ENCODE results near the gene SLC22A6. TPM values are rescaled to one million over a fixed set of nuclear protein-coding genes. Genes with fewer than 3 reads are reported as not detected.

Gene SLC22A6
- total RNA-seq, 1 experiment from 2014 or later: not detected

DNA sequence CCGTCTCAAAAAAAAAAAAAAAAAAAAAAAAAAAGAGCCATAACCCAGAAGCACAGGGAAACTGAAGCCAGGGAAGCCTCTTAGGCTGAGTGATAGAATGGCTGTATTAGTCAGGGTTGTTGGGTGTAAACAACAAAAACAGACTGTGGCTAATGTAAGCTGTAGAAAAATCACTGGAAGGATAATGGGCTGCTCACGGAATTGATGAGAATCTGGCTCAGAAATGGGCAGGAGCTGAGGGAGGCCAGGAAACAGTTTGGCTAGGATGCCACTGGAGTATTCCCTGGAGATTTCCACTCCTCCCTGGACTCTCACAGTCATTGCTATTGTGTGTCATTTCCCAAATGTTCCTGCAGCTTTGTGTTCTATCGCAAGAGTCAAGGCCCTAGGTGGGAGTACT lies 22.4 kb downstream of the SLC22A6 start:
- Histone ChIP-seq H3K79me2 (ENCODE audit: low read depth) (no peaks in the 10 kb centered on the region), H3K4me2 (no peak overlapping the region), H3K4me3 (no peak overlapping the region), H3K27ac (no peak overlapping the region), H3F3A (ENCODE audit: insufficient read depth, low read depth) (no peaks in the 10 kb centered on the region), H3K27me3 (ENCODE audit: insufficient read depth, low read depth) (peaks cover 66% of the 10 kb centered on the region), H2AFZ (no peak overlapping the region), H3K36me3 (ENCODE audit: low read depth) (no peaks in the 10 kb centered on the region), H3K9me3 (ENCODE audit: insufficient read depth, low read depth) (peaks cover 7% of the 10 kb centered on the region; the same call in 1 of the 2 replicates), H3K9me2 (ENCODE audit: insufficient read depth) (no peaks in the 10 kb centered on the region), H4K20me1 (ENCODE audit: insufficient read depth) (no peaks in the 10 kb centered on the region; the same call in 1 of the 2 replicates), H3K4me1 (replicated peaks; ENCODE audit: insufficient read depth) (no peaks in the 10 kb centered on the region)
- CTCF ChIA-PET: interaction anchor here (0.5 to 0.6 kb wide), 3 partner anchors 21 to 959 kb away, joined by 4 to 5 read pairs (median 4); no protein-coding TSS in a partner anchor
- intact Hi-C loops (cut with micrococcal nuclease; ENCODE audit: unreplicated experiment): no loop called here
- POLR2A ChIA-PET (ENCODE audit: unreplicated experiment): no interaction called here
- no TSS peak for BruUV-seq (replicated peaks)
- TF ChIP-seq EZH2 (IDR thresholded peaks at IDR 0.05; ENCODE audit: low read depth): no peak
- TF ChIP-seq, protein P1, sequence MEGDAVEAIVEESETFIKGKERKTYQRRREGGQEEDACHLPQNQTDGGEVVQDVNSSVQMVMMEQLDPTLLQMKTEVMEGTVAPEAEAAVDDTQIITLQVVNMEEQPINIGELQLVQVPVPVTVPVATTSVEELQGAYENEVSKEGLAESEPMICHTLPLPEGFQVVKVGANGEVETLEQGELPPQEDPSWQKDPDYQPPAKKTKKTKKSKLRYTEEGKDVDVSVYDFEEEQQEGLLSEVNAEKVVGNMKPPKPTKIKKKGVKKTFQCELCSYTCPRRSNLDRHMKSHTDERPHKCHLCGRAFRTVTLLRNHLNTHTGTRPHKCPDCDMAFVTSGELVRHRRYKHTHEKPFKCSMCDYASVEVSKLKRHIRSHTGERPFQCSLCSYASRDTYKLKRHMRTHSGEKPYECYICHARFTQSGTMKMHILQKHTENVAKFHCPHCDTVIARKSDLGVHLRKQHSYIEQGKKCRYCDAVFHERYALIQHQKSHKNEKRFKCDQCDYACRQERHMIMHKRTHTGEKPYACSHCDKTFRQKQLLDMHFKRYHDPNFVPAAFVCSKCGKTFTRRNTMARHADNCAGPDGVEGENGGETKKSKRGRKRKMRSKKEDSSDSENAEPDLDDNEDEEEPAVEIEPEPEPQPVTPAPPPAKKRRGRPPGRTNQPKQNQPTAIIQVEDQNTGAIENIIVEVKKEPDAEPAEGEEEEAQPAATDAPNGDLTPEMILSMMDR (conservative IDR thresholded peaks at IDR 0.05): no peak
- no peak for DNase-seq

DNA sequence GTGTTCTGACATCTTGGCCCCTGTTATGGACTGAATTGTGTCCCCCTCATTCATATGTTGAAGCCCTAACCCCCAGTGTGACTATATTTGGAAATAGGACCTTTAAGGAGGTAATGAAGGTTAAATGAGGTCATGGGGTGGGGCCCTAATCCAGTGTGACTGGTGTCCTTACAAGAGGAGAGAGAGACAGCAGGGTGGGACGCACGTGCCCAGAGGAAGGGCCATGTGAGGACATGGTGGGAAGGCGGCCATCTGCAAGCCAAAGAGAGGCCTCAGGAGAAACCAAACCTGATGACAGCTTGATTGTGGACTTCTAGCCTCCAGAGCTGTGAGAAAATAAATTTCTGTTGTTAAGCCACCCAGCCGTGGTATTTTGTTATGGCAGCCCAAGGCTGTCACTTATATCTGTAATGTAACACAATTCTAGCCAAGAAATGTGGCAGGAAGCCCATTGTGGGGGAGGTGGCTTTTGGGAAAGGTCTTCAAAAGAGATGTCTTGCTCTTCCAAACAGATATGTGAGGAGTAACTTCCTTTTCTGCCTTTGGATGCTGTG lies 23.7 kb downstream of the SLC22A6 start:
- no peaks in the 10 kb centered on the region for H3K9me3 ChIP-seq (ENCODE audit: insufficient read depth, low read depth)
- no peak overlapping the region for H3K4me3 ChIP-seq
- POLR2A ChIA-PET (ENCODE audit: unreplicated experiment): no interaction called here
- H3K27me3 ChIP-seq (ENCODE audit: insufficient read depth, low read depth): peaks cover 64% of the 10 kb centered on the region
- no TSS peak for BruUV-seq (replicated peaks)
- TF ChIP-seq EZH2 (IDR thresholded peaks at IDR 0.05; ENCODE audit: low read depth): no peak
- TF ChIP-seq, protein P1 (conservative IDR thresholded peaks at IDR 0.05): no peak
- no peak overlapping the region for H2AFZ ChIP-seq
- no peaks in the 10 kb centered on the region for H3K36me3 ChIP-seq (ENCODE audit: low read depth)
- no peaks in the 10 kb centered on the region for H3K79me2 ChIP-seq (ENCODE audit: low read depth)
- H3F3A ChIP-seq (ENCODE audit: insufficient read depth, low read depth): no peaks in the 10 kb centered on the region
- CTCF ChIA-PET: no interaction called here
- H3K4me2 ChIP-seq: no peak overlapping the region
- H3K4me1 ChIP-seq (replicated peaks; ENCODE audit: insufficient read depth): no peaks in the 10 kb centered on the region
- no peak overlapping the region for H3K27ac ChIP-seq
- intact Hi-C loops (cut with micrococcal nuclease; ENCODE audit: unreplicated experiment): no loop called here
- H3K9me2 ChIP-seq (ENCODE audit: insufficient read depth): no peaks in the 10 kb centered on the region
- H4K20me1 ChIP-seq (ENCODE audit: insufficient read depth): no peaks in the 10 kb centered on the region; the same call in 1 of the 2 replicates
- DNase-seq: no peak

DNA sequence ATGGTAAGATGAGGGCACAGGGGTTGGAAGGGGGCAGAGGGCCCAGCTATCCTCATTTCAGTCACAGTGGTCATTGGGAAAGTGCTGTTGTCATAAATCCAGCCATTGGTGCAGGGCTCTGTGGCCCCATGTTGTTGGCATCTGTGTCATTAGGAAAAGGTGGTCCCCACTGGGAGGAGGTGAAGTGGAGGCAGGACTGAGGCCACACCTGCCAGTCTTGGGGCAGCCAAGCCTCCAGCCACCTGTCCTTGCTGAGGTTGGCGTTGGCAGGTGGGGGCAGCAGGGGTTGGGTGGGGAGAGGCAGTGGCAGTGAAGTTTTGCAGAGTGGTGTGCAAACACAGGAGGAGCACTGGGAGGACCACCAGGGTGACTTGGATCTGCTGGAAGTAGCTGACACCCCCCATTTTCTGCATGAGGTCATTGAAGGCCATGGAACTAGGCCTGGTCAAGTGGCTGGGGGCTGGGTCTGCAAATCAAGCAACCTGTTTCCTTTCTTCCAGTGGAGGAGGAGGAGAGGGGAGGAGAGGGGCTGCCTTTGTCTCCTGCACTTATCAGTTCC lies 25.3 kb downstream of the SLC22A6 start:
- no TSS peak for BruUV-seq (replicated peaks)

More for the DNA sequence above, 25.3 kb downstream of the SLC22A6 start:
- Histone ChIP-seq H4K20me1 (ENCODE audit: insufficient read depth) (no peaks in the 10 kb centered on the region), H3K27me3 (ENCODE audit: insufficient read depth, low read depth) (peaks cover 65% of the 10 kb centered on the region), H2AFZ (no peak overlapping the region), H3K4me3 (no peak overlapping the region), H3F3A (ENCODE audit: insufficient read depth, low read depth) (no peaks in the 10 kb centered on the region), H3K4me2 (no peak overlapping the region), H3K79me2 (ENCODE audit: low read depth) (no peaks in the 10 kb centered on the region), H3K27ac (no peak overlapping the region), H3K4me1 (replicated peaks; ENCODE audit: insufficient read depth) (no peaks in the 10 kb centered on the region), H3K9me3 (ENCODE audit: insufficient read depth, low read depth) (no peaks in the 10 kb centered on the region), H3K9me2 (ENCODE audit: insufficient read depth) (no peaks in the 10 kb centered on the region), H3K36me3 (ENCODE audit: low read depth) (no peaks in the 10 kb centered on the region)
- DNase-seq: no peak
- CTCF ChIA-PET: no interaction called here
- intact Hi-C loops (cut with micrococcal nuclease; ENCODE audit: unreplicated experiment): no loop called here
- POLR2A ChIA-PET (ENCODE audit: unreplicated experiment): no interaction called here
- TF ChIP-seq, protein P1 (conservative IDR thresholded peaks at IDR 0.05): no peak
- no peak for TF ChIP-seq EZH2 (IDR thresholded peaks at IDR 0.05; ENCODE audit: low read depth)

Data from PC-9 (cell line).